GM23248 (cell line): ENCODE data around the gene ST3GAL5. TPM values are rescaled to one million over a fixed set of nuclear protein-coding genes. Genes with fewer than 3 reads are reported as not detected.

Experiments used
- DNase-seq: peaks from one replicate; pipeline ENCODE4 v3.0.0-alpha.2; 2015
- H2AFZ ChIP-seq: fragments of 200-600 bp; sonication (generic); 2 replicates; pipeline ENCODE4 v1.6.1; 2016; ENCODE audit warnings: antibody characterized with exemption
- H3F3A ChIP-seq: fragments of 200-600 bp; sonication (generic); 2 replicates; pipeline ENCODE4 v1.6.1; 2016; ENCODE audit warnings: mild to moderate bottlenecking, antibody characterized with exemption, mixed run types; ENCODE audit not compliant: insufficient read depth
- H3K27ac ChIP-seq: fragments of 200-600 bp; sonication (generic); 2 replicates; pipeline ENCODE4 v1.5.1; 2016; ENCODE audit warnings: mild to moderate bottlenecking
- H3K27me3 ChIP-seq: fragments of 200-600 bp; sonication (generic); replicated peaks from 2 replicates; pipeline ENCODE4 v1.6.1; 2016; ENCODE audit warnings: mild to moderate bottlenecking; ENCODE audit not compliant: insufficient read depth
- H3K36me3 ChIP-seq: fragments of 200-600 bp; sonication (generic); 2 replicates; pipeline ENCODE4 v1.6.1; 2016; ENCODE audit warnings: low read depth, mild to moderate bottlenecking
- H3K4me1 ChIP-seq: fragments of 200-600 bp; sonication (generic); 2 replicates; pipeline ENCODE4 v1.6.1; 2016; ENCODE audit warnings: mild to moderate bottlenecking; ENCODE audit not compliant: insufficient read depth
- H3K4me2 ChIP-seq: fragments of 200-600 bp; sonication (generic); one replicate; pipeline ENCODE4 v1.6.1; 2016; ENCODE audit warnings: mild to moderate bottlenecking; ENCODE audit not compliant: unreplicated experiment
- H3K4me3 ChIP-seq: fragments of 200-600 bp; sonication (generic); 2 replicates; pipeline ENCODE4 v1.5.1; 2016; ENCODE audit warnings: mild to moderate bottlenecking
- H3K79me2 ChIP-seq: fragments of 200-600 bp; sonication (generic); 2 replicates; pipeline ENCODE4 v1.6.1; 2016; ENCODE audit warnings: mild to moderate bottlenecking; ENCODE audit not compliant: insufficient read depth
- H3K9ac ChIP-seq: fragments of 200-600 bp; sonication (generic); 2 replicates; pipeline ENCODE4 v1.6.1; 2016; ENCODE audit warnings: mild to moderate bottlenecking
- H3K9me2 ChIP-seq: fragments of 200-600 bp; sonication (generic); 2 replicates; pipeline ENCODE4 v1.6.1; 2016; ENCODE audit warnings: mixed run types, mild to moderate bottlenecking, moderate library complexity; ENCODE audit not compliant: insufficient read depth
- H3K9me3 ChIP-seq: fragments of 200-600 bp; sonication (generic); one replicate; pipeline ENCODE4 v1.6.1; 2017; ENCODE audit warnings: low read depth
- H4K20me1 ChIP-seq: fragments of 200-600 bp; sonication (generic); 2 replicates; pipeline ENCODE4 v1.6.0; 2016; ENCODE audit not compliant: insufficient read depth
- EZH2 ChIP-seq: fragments of 200-600 bp; sonication (generic); IDR thresholded peaks from 2 replicates; pipeline ENCODE4 v1.6.1; 2018; ENCODE audit warnings: antibody characterized with exemption, mild to moderate bottlenecking; ENCODE audit not compliant: insufficient read depth, poor library complexity, severe bottlenecking
- EZH2phosphoT487 ChIP-seq: fragments of 200-600 bp; sonication (generic); IDR thresholded peaks from 2 replicates; pipeline ENCODE4 v1.6.1; 2018; ENCODE audit warnings: antibody characterized with exemption, moderate library complexity, mild to moderate bottlenecking, low read depth; ENCODE audit not compliant: insufficient read depth
- WGBS, 2 experiments: methylation state at CpG; one replicate each; pipeline ENCODE4 v1.1.6; 2015 to 2017; ENCODE audit warnings: low lambda C conversion rate in 2 of 2, low coverage in 1 of 2; ENCODE audit errors: missing lambda C conversion rate in 2 of 2; 5-methylcytosine and 5-hydroxymethylcytosine counted together
- in situ Hi-C: fragments of 300-500 bp; cut with MboI; formaldehyde crosslinking; loops from 2 replicates; pipeline ENCODE4 v1.15.0; 2020
- polyA plus RNA-seq: library from polyadenylated mRNA; unstranded; fragments of >200 nt; fragmentation: Nextera tagmentation; extraction: Ambion mirVana; gene quantifications from 2 replicates; pipeline ENCODE4 v1.2.1, GENCODE V29; 2016
- small RNA-seq: library from RNA; depleted of rRNA; stranded (forward); fragments of <200 nt; gene quantifications from one replicate; pipeline ENCODE3, GENCODE V24; 2014; ENCODE audit warnings: low read depth, low replicate concordance
- total RNA-seq: library from RNA; depleted of rRNA; stranded (reverse); fragments of >200 nt; shearing (Covaris generic); gene quantifications from 2 replicates; pipeline ENCODE4 v1.2.3, GENCODE V29; 2014; rRNA removed

ST3GAL5 gene
- total and polyA plus RNA-seq, 2 experiments from 2014 or later, result 16.4 to 21.0 TPM

DNA sequence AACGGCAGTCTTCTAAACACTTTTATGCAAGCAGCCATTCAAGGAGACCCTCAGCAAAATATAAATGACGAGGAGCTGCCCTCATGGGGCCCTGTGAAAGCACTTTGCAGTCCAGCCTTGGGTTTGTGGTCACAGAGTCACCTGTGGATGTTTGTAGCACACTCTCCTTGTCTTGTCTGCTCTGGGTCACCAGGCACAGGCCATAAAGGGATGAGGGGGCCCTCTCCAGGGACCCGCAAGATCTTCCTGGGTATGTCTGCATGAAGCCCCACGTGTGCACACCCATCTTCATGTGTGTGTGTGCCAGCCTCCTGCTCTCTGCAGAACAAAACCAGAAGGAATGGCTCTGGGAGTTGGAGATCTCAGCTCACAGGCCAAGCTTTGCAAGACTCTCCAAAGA, 98.8 kb downstream of the ST3GAL5 start:
- Histone ChIP-seq H3K4me3 (no peak overlapping the region), H3K36me3 (no peaks in the 10 kb centered on the region), H3K9me3 (no peaks in the 10 kb centered on the region), H3K27ac (no peak overlapping the region), H3K9ac (no peak overlapping the region), H2AFZ (no peak overlapping the region), H3K4me1 (peaks cover 30% of the 10 kb centered on the region), H3F3A (peaks cover 37% of the 10 kb centered on the region), H3K9me2 (no peaks in the 10 kb centered on the region), H3K79me2 (no peaks in the 10 kb centered on the region), H4K20me1 (no peaks in the 10 kb centered on the region), H3K27me3 (no peaks in the 10 kb centered on the region), H3K4me2 (no peak overlapping the region)
- DNase-seq, result no peak
- 59 to 70% methylated on average over 4 of the region's 4 CpGs for WGBS, 2 experiments
- in situ Hi-C loops, result no loop called here
- TF ChIP-seq EZH2phosphoT487 (no peak), EZH2 (no peak)

DNA sequence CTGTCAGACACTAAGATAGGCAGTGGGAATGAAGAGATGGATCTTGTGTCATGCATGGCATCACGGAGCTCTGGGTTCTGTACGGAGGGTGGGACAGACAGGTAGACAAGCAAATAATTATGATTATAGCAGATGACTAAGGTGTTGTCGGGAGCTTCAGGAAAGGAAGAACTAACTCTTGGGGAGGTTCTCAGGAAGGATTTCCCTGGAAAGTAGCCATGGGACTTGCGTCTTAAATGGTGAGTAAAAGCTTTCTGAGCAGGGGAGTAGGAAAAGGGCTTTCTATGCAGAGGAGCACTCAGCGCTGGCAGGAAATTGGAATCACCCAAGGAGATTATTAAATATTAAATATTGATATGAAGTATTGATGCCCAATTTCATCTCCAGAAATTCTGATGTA, 99.5 kb downstream of the ST3GAL5 start:
- H3K9me3 ChIP-seq, result no peaks in the 10 kb centered on the region
- H3K27me3 ChIP-seq, result no peaks in the 10 kb centered on the region
- WGBS, 2 experiments, result 93 to 95% methylated on average over 5 of the region's 5 CpGs
- no peaks in the 10 kb centered on the region for H4K20me1 ChIP-seq
- peaks cover 36% of the 10 kb centered on the region for H3K4me1 ChIP-seq
- H3K27ac ChIP-seq, result no peak overlapping the region
- in situ Hi-C loops, result no loop called here
- no peak overlapping the region for H3K4me3 ChIP-seq
- no peaks in the 10 kb centered on the region for H3K9me2 ChIP-seq
- 0 out of 2 replicates have a peak, but pooled peaks cover 3% of the 10 kb centered on the region for H3K79me2 ChIP-seq
- TF ChIP-seq EZH2 (no peak), EZH2phosphoT487 (no peak)
- H3K4me2 ChIP-seq, result no peak overlapping the region
- H3F3A ChIP-seq, result peaks cover 44% of the 10 kb centered on the region
- no peak overlapping the region for H3K9ac ChIP-seq
- DNase-seq, result no peak
- H3K36me3 ChIP-seq, result no peaks in the 10 kb centered on the region
- H2AFZ ChIP-seq, result no peak overlapping the region

- no peak overlapping the region for H3K27ac ChIP-seq
- no peaks in the 10 kb centered on the region for H3K9me2 ChIP-seq
- 95 to 100% methylated on average over 3 of the region's 3 CpGs for WGBS, 2 experiments
- peaks cover 47% of the 10 kb centered on the region for H3F3A ChIP-seq
- H3K4me1 ChIP-seq, result peaks cover 38% of the 10 kb centered on the region
- no peak overlapping the region for H2AFZ ChIP-seq
- H3K27me3 ChIP-seq, result no peaks in the 10 kb centered on the region
- in situ Hi-C loops, result no loop called here
- H3K4me3 ChIP-seq, result no peak overlapping the region
- H3K9me3 ChIP-seq, result no peaks in the 10 kb centered on the region
- H3K9ac ChIP-seq, result no peak overlapping the region
- H3K36me3 ChIP-seq, result no peaks in the 10 kb centered on the region
- H3K79me2 ChIP-seq, result 0 out of 2 replicates have a peak, but pooled peaks cover 8% of the 10 kb centered on the region
- TF ChIP-seq EZH2 (no peak), EZH2phosphoT487 (no peak)
- DNase-seq, result no peak
- no peak overlapping the region for H3K4me2 ChIP-seq
- H4K20me1 ChIP-seq, result no peaks in the 10 kb centered on the region
These were observed 100.2 kb downstream of the ST3GAL5 start for GRCh38 chr2:85788603-85789002.

DNA sequence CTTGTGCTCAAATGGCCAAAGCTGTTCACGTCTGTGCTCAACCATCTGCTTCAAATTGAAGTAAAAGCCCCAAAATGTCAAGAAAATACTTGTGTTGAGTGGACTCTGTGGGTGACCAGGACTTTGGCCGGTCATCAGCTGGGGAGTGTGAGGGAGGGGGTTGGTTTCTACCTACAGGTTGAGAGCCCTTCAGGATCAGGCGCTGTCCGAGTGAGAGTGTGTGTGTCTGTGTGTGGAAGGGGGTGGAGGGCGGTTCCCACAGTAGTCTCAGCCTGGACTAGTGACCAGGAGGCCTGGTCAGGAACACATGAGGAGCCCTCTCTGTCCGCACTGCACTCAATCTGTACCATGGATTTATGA, 100.8 kb downstream of the ST3GAL5 start:
- H3K9ac ChIP-seq, result no peak overlapping the region
- no peaks in the 10 kb centered on the region for H3K9me3 ChIP-seq
- peaks cover 31% of the 10 kb centered on the region for H3K4me1 ChIP-seq
- TF ChIP-seq EZH2 (no peak), EZH2phosphoT487 (no peak)
- in situ Hi-C loops, result no loop called here
- no peak overlapping the region for H3K27ac ChIP-seq
- H3K4me2 ChIP-seq, result no peak overlapping the region
- H3K79me2 ChIP-seq, result peaks cover 12% of the 10 kb centered on the region; the same call in 1 of the 2 replicates
- H3K9me2 ChIP-seq, result no peaks in the 10 kb centered on the region
- peaks cover 48% of the 10 kb centered on the region for H3F3A ChIP-seq
- WGBS, 2 experiments, result 83 to 90% methylated on average over 5 to 6 of the region's 6 CpGs
- H2AFZ ChIP-seq, result no peak overlapping the region
- no peak for DNase-seq
- H3K27me3 ChIP-seq, result no peaks in the 10 kb centered on the region
- no peak overlapping the region for H3K4me3 ChIP-seq
- no peaks in the 10 kb centered on the region for H3K36me3 ChIP-seq
- H4K20me1 ChIP-seq, result no peaks in the 10 kb centered on the region

GRCh38 chr2:85787282-85787980, 101.4 kb downstream of the ST3GAL5 start:
- H2AFZ ChIP-seq, result no peak overlapping the region
- H3F3A ChIP-seq, result peaks cover 47% of the 10 kb centered on the region
- 91 to 97% methylated on average over 8 of the region's 8 CpGs for WGBS, 2 experiments
- no peaks in the 10 kb centered on the region for H3K36me3 ChIP-seq
- H3K79me2 ChIP-seq, result peaks cover 18% of the 10 kb centered on the region; the same call in 1 of the 2 replicates
- no peaks in the 10 kb centered on the region for H3K9me2 ChIP-seq
- H3K9ac ChIP-seq, result no peak overlapping the region
- H3K27me3 ChIP-seq, result no peaks in the 10 kb centered on the region
- H3K4me2 ChIP-seq, result no peak overlapping the region
- H3K4me3 ChIP-seq, result no peak overlapping the region
- TF ChIP-seq EZH2phosphoT487 (no peak), EZH2 (no peak)
- H3K27ac ChIP-seq, result no peak overlapping the region
- peaks cover 26% of the 10 kb centered on the region for H3K4me1 ChIP-seq
- in situ Hi-C loops, result no loop called here
- H3K9me3 ChIP-seq, result no peaks in the 10 kb centered on the region
- H4K20me1 ChIP-seq, result no peaks in the 10 kb centered on the region
- DNase-seq, result no peak

Small RNAs within 50 kb of the gene (small RNA-seq; reads per million reads assigned to genes)
- gene RN7SKP83, result not detected

Other genes starting within 250 kb of the ST3GAL5 start
- not detected in 2 replicates for gene SFTPB, start 220.8 kb downstream of the ST3GAL5 start, total RNA-seq
- gene SFTPB, start 220.8 kb downstream of the ST3GAL5 start, polyA plus RNA-seq, result not detected in 2 replicates
- not detected in 2 replicates for gene GNLY, start 194.6 kb downstream of the ST3GAL5 start, total RNA-seq
- gene GNLY, start 194.6 kb downstream of the ST3GAL5 start, polyA plus RNA-seq, result not detected in 2 replicates
- gene ATOH8, start 135.0 kb downstream of the ST3GAL5 start, total RNA-seq, result 40.7 and 50.1 TPM in 2 replicates
- gene ATOH8, start 135.0 kb downstream of the ST3GAL5 start, polyA plus RNA-seq, result 12.0 and 12.7 TPM in 2 replicates
- 13.0 and 17.6 TPM in 2 replicates for gene POLR1A, start 216.9 kb upstream of the ST3GAL5 start, total RNA-seq
- 7.3 and 8.9 TPM in 2 replicates for gene POLR1A, start 216.9 kb upstream of the ST3GAL5 start, polyA plus RNA-seq
- gene PTCD3, start 217.2 kb upstream of the ST3GAL5 start, total RNA-seq, result 62.6 and 65.4 TPM in 2 replicates
- gene PTCD3, start 217.2 kb upstream of the ST3GAL5 start, polyA plus RNA-seq, result 59.3 and 63.5 TPM in 2 replicates